Naive thymus-derived CD4-positive, alpha-beta T cell (primary cell): Measurements from ENCODE around the gene INAVA. TPM values are rescaled to one million over a fixed set of nuclear protein-coding genes. Genes with fewer than 3 reads are reported as not detected.

Source experiments
- ATAC-seq: fragments of 150-1000 bp; cut with Tn5 transposase; 2 replicates; pipeline ENCODE4 v1.10.0; 2021; ENCODE audit warnings: mild to moderate bottlenecking, moderate library complexity
- CTCF ChIA-PET: fragments of 350-600 bp; sonication (Branson Sonifier 250); formaldehyde crosslinking; loops from one replicate; lab custom pipeline; 2021; ENCODE audit warnings: antibody characterized with exemption; lab: Charles Lee
- POLR2A ChIA-PET: fragments of 350-600 bp; sonication (Branson Sonifier 250); formaldehyde crosslinking; loops from one replicate; lab custom pipeline; 2021; ENCODE audit warnings: antibody characterized with exemption, inconsistent platforms; lab: Charles Lee
- DNase-seq, 9 donors: peaks; one replicate each; pipeline versions ENCODE4 v3.0.0 to v3.0.0-alpha.2; 2020 to 2022; ENCODE audit warnings: mixed read lengths in 1 of 9
- H3K27ac ChIP-seq: one replicate; pipeline ENCODE4 v1.7.0; 2013; ENCODE audit warnings: mild to moderate bottlenecking, low read depth, low read length, moderate library complexity
- H3K27me3 ChIP-seq, 2 donors: one replicate each; pipeline ENCODE4 v1.7.0; 2013; ENCODE audit warnings: low read length in 2 of 2, mild to moderate bottlenecking in 2 of 2, moderate library complexity in 2 of 2; ENCODE audit not compliant: control insufficient read depth in 2 of 2, insufficient read depth in 2 of 2
- H3K36me3 ChIP-seq, 3 experiments: 1 replicate in 2 of 3; 2 replicates in 1 of 3; pipeline ENCODE4 v1.7.0; 2013; ENCODE audit warnings: low read length in 3 of 3, mild to moderate bottlenecking in 3 of 3, moderate library complexity in 1 of 3; ENCODE audit not compliant: insufficient read depth in 3 of 3, control insufficient read depth in 2 of 3
- H3K4me1 ChIP-seq, 2 donors: one replicate each; pipeline ENCODE4 v1.7.0; 2013; ENCODE audit warnings: low read length in 2 of 2, mild to moderate bottlenecking in 2 of 2, moderate library complexity in 1 of 2; ENCODE audit not compliant: control insufficient read depth in 2 of 2, insufficient read depth in 2 of 2
- H3K4me3 ChIP-seq: 2 replicates; pipeline ENCODE4 v1.7.0; 2013; ENCODE audit warnings: mild to moderate bottlenecking, low read length
- H3K9me3 ChIP-seq, 3 experiments: 1 replicate in 2 of 3; 2 replicates in 1 of 3; pipeline ENCODE4 v1.7.0; 2013; ENCODE audit warnings: low read length in 3 of 3; ENCODE audit not compliant: control insufficient read depth in 2 of 3
- H3K27ac Mint-ChIP-seq, 9 donors: one replicate each; pipeline ENCODE4 v1.8.0; 2020 to 2022; ENCODE audit warnings: mixed read lengths in 9 of 9, mild to moderate bottlenecking in 8 of 9, moderate library complexity in 5 of 9, inconsistent platforms in 2 of 9
- H3K27me3 Mint-ChIP-seq, 5 donors: one replicate each; pipeline ENCODE4 v1.8.0; 2021 to 2022; ENCODE audit warnings: mixed read lengths in 5 of 5, mild to moderate bottlenecking in 1 of 5
- H3K36me3 Mint-ChIP-seq, 5 donors: one replicate each; pipeline ENCODE4 v1.8.0; 2020 to 2022; ENCODE audit warnings: mixed read lengths in 5 of 5, mild to moderate bottlenecking in 3 of 5, inconsistent platforms in 1 of 5
- H3K4me1 Mint-ChIP-seq, 7 donors: one replicate each; pipeline ENCODE4 v1.8.0; 2020 to 2022; ENCODE audit warnings: mixed read lengths in 7 of 7, mild to moderate bottlenecking in 3 of 7, inconsistent platforms in 1 of 7
- H3K4me3 Mint-ChIP-seq, 10 donors: one replicate each; pipeline ENCODE4 v1.8.0; 2020 to 2022; ENCODE audit warnings: mild to moderate bottlenecking in 10 of 10, mixed read lengths in 10 of 10, moderate library complexity in 6 of 10, inconsistent platforms in 2 of 10
- H3K9me3 Mint-ChIP-seq, 11 donors: one replicate each; pipeline ENCODE4 v1.8.0; 2020 to 2022; ENCODE audit warnings: mixed read lengths in 11 of 11, mild to moderate bottlenecking in 4 of 11, inconsistent platforms in 1 of 11, moderate library complexity in 1 of 11
- intact Hi-C, 2 donors: fragments of 100-400 bp; cut with micrococcal nuclease; formaldehyde crosslinking; loops; one replicate each; pipeline ENCODE4 v1.15.1; 2023
- polyA plus RNA-seq, 2 donors: library from polyadenylated mRNA; unstranded; fragments of 300-500 nt; fragmentation: Illumina TruSeq; gene quantifications; one replicate each; pipeline ENCODE4 v1.2.3, GENCODE V29; 2021
- total RNA-seq, 6 experiments: library from RNA in 5 of 6; stranded (reverse) in 5 of 6; gene quantifications; 1 replicate in 5 of 6; 2 replicates in 1 of 6; pipeline ENCODE4 v1.2.3 and lab custom pipeline; 2021 to 2026

The INAVA gene
- total and polyA plus RNA-seq, 7 experiments from 2014 or later, result 0.51 TPM; not detected in 6

GRCh38 chr1:200890818-200891773 lies 3.6 kb upstream of the INAVA start:
- Mint-ChIP-seq H3K36me3 (no peaks in the 10 kb centered on the region), H3K27me3 (peaks cover 9 to 63% (median 17%) of the 10 kb centered on the region in 5 donors), H3K9me3 (no peaks in the 10 kb centered on the region), H3K4me1 (peaks cover 33 to 55% (median 49%) of the 10 kb centered on the region in 7 donors), H3K4me3 (peak overlapping the region; percentile 12 to 86 (median 76)), H3K27ac (peak overlapping the region in 2 of 9 donors; percentile 26 to 82)
- Histone ChIP-seq H3K9me3 (no peaks in the 10 kb centered on the region), H3K27me3 (peaks cover 0 to 5% of the 10 kb centered on the region in 2 donors), H3K36me3 (no peaks in the 10 kb centered on the region), H3K4me1 (peaks cover 33 to 35% of the 10 kb centered on the region in 2 donors), H3K27ac (no peak overlapping the region), H3K4me3 (peak overlapping the region; percentile 60)
- no peak for ATAC-seq
- peak in 2 of 9 donors; percentile 3 to 14 for DNase-seq
- intact Hi-C loops, result loop anchor here (2.0 to 5.0 kb wide), 2 partner anchors 151 to 152 kb away; no protein-coding TSS in a partner anchor
- ChIA-PET POLR2A (no interaction called here), CTCF (interaction anchor here (0.6 kb wide), 3 partner anchors 9 to 147 kb away, joined by 3 to 6 read pairs (median 3); no protein-coding TSS in a partner anchor)

- no peaks in the 10 kb centered on the region for H3K9me3 ChIP-seq
- no peak overlapping the region for H3K27ac Mint-ChIP-seq
- ATAC-seq, result no peak
- intact Hi-C loops, result loop anchor here (2.0 to 5.0 kb wide), 2 partner anchors 151 kb away; no protein-coding TSS in a partner anchor
- H3K36me3 ChIP-seq, result no peaks in the 10 kb centered on the region
- CTCF ChIA-PET, result no interaction called here
- POLR2A ChIA-PET, result no interaction called here
- peaks cover 0 to 5% of the 10 kb centered on the region in 2 donors for H3K27me3 ChIP-seq
- H3K4me3 ChIP-seq, result peak overlapping the region; percentile 60
- no peak overlapping the region for H3K27ac ChIP-seq
- peak overlapping the region; percentile 12 to 86 (median 73) for H3K4me3 Mint-ChIP-seq
- H3K27me3 Mint-ChIP-seq, result peaks cover 9 to 66% (median 17%) of the 10 kb centered on the region in 5 donors
- peaks cover 33 to 51% (median 45%) of the 10 kb centered on the region in 7 donors for H3K4me1 Mint-ChIP-seq
- H3K9me3 Mint-ChIP-seq, result no peaks in the 10 kb centered on the region
- no peak for DNase-seq
- peaks cover 33 to 35% of the 10 kb centered on the region in 2 donors for H3K4me1 ChIP-seq
- no peaks in the 10 kb centered on the region for H3K36me3 Mint-ChIP-seq
Measured at GRCh38 chr1:200891774-200892157, 2.9 kb upstream of the INAVA start.

GRCh38 chr1:200892546-200892945 lies 2.2 kb upstream of the INAVA start:
- H3K4me3 Mint-ChIP-seq, result peak overlapping the region in 8 of 10 donors; percentile 43 to 86 (median 73)
- H3K27ac ChIP-seq, result no peak overlapping the region
- CTCF ChIA-PET, result no interaction called here
- H3K36me3 Mint-ChIP-seq, result no peaks in the 10 kb centered on the region
- peaks cover 0 to 5% of the 10 kb centered on the region in 2 donors for H3K27me3 ChIP-seq
- H3K36me3 ChIP-seq, result no peaks in the 10 kb centered on the region
- H3K4me1 ChIP-seq, result peaks cover 28 to 33% of the 10 kb centered on the region in 2 donors
- ATAC-seq (no peak), DNase-seq (no peak)
- intact Hi-C loops, result loop anchor here in 1 of 2 donors (5.0 kb wide), 1 partner anchor 150 kb away; no protein-coding TSS in a partner anchor
- H3K27ac Mint-ChIP-seq, result no peak overlapping the region
- POLR2A ChIA-PET, result no interaction called here
- no peaks in the 10 kb centered on the region for H3K9me3 Mint-ChIP-seq
- no peak overlapping the region for H3K4me3 ChIP-seq
- H3K9me3 ChIP-seq, result no peaks in the 10 kb centered on the region
- peaks cover 27 to 44% (median 39%) of the 10 kb centered on the region in 7 donors for H3K4me1 Mint-ChIP-seq
- peaks cover 9 to 68% (median 17%) of the 10 kb centered on the region in 5 donors for H3K27me3 Mint-ChIP-seq

- Mint-ChIP-seq H3K27me3 (peaks cover 9 to 69% (median 17%) of the 10 kb centered on the region in 5 donors), H3K36me3 (no peaks in the 10 kb centered on the region), H3K9me3 (no peaks in the 10 kb centered on the region), H3K4me1 (peaks cover 22 to 40% (median 34%) of the 10 kb centered on the region in 7 donors), H3K27ac (no peak overlapping the region), H3K4me3 (peak overlapping the region in 3 of 10 donors; percentile 9 to 43 (median 39))
- Histone ChIP-seq H3K36me3 (no peaks in the 10 kb centered on the region), H3K4me1 (peaks cover 24 to 29% of the 10 kb centered on the region in 2 donors), H3K4me3 (no peak overlapping the region), H3K27ac (no peak overlapping the region), H3K9me3 (no peaks in the 10 kb centered on the region), H3K27me3 (peaks cover 0 to 5% of the 10 kb centered on the region in 2 donors)
- DNase-seq (no peak), ATAC-seq (no peak)
- intact Hi-C loops, result loop anchor here in 1 of 2 donors (5.0 kb wide), 1 partner anchor 149 kb away; no protein-coding TSS in a partner anchor
- ChIA-PET POLR2A (no interaction called here), CTCF (no interaction called here)
Measured at GRCh38 chr1:200892958-200893357, 1.7 kb upstream of the INAVA start.

GRCh38 chr1:200893411-200893901 lies 1.2 kb upstream of the INAVA start:
- ATAC-seq (no peak), DNase-seq (no peak)
- Mint-ChIP-seq H3K27ac (no peak overlapping the region), H3K4me1 (peaks cover 19 to 35% (median 29%) of the 10 kb centered on the region in 7 donors), H3K36me3 (no peaks in the 10 kb centered on the region), H3K9me3 (no peaks in the 10 kb centered on the region), H3K4me3 (peak overlapping the region in 1 of 10 donors; percentile 43), H3K27me3 (peaks cover 9 to 71% (median 17%) of the 10 kb centered on the region in 5 donors)
- no peak overlapping the region for H3K27ac ChIP-seq
- no peak overlapping the region for H3K4me3 ChIP-seq
- intact Hi-C loops, result loop anchor here in 1 of 2 donors (5.0 kb wide), 1 partner anchor 149 kb away; no protein-coding TSS in a partner anchor
- POLR2A ChIA-PET, result no interaction called here
- no peaks in the 10 kb centered on the region for H3K36me3 ChIP-seq
- H3K9me3 ChIP-seq, result no peaks in the 10 kb centered on the region
- CTCF ChIA-PET, result no interaction called here
- peaks cover 0 to 5% of the 10 kb centered on the region in 2 donors for H3K27me3 ChIP-seq
- peaks cover 19 to 24% of the 10 kb centered on the region in 2 donors for H3K4me1 ChIP-seq

- Histone ChIP-seq H3K9me3 (no peaks in the 10 kb centered on the region), H3K4me3 (no peak overlapping the region), H3K27me3 (peaks cover 0 to 5% of the 10 kb centered on the region in 2 donors), H3K36me3 (no peaks in the 10 kb centered on the region), H3K27ac (no peak overlapping the region), H3K4me1 (peaks cover 0 to 8% of the 10 kb centered on the region in 2 donors)
- H3K9me3 Mint-ChIP-seq, result no peaks in the 10 kb centered on the region
- no peaks in the 10 kb centered on the region for H3K36me3 Mint-ChIP-seq
- H3K27ac Mint-ChIP-seq, result no peak overlapping the region
- H3K4me1 Mint-ChIP-seq, result peaks cover 5 to 21% (median 16%) of the 10 kb centered on the region in 7 donors
- ATAC-seq, result no peak
- CTCF ChIA-PET, result no interaction called here
- H3K4me3 Mint-ChIP-seq, result no peak overlapping the region
- H3K27me3 Mint-ChIP-seq, result peaks cover 9 to 70% (median 17%) of the 10 kb centered on the region in 5 donors
- no peak for DNase-seq
- POLR2A ChIA-PET, result no interaction called here
- intact Hi-C loops, result no loop called here
Measured at GRCh38 chr1:200895443-200895789, 716 bp downstream of the INAVA start.
